SH-SY5Y (cell line): ENCODE data around the gene CCDC89.

Experiments
- GATA2 ChIP-seq: IDR thresholded peaks from 2 replicates; pipeline ENCODE4 v1.6.1; 2011; ENCODE audit warnings: mild to moderate bottlenecking, low read depth, low read length
- GATA3 ChIP-seq: IDR thresholded peaks from 2 replicates; pipeline ENCODE4 v1.6.1; 2011; ENCODE audit warnings: low read depth, mild to moderate bottlenecking, low read length, moderate library complexity

DNA sequence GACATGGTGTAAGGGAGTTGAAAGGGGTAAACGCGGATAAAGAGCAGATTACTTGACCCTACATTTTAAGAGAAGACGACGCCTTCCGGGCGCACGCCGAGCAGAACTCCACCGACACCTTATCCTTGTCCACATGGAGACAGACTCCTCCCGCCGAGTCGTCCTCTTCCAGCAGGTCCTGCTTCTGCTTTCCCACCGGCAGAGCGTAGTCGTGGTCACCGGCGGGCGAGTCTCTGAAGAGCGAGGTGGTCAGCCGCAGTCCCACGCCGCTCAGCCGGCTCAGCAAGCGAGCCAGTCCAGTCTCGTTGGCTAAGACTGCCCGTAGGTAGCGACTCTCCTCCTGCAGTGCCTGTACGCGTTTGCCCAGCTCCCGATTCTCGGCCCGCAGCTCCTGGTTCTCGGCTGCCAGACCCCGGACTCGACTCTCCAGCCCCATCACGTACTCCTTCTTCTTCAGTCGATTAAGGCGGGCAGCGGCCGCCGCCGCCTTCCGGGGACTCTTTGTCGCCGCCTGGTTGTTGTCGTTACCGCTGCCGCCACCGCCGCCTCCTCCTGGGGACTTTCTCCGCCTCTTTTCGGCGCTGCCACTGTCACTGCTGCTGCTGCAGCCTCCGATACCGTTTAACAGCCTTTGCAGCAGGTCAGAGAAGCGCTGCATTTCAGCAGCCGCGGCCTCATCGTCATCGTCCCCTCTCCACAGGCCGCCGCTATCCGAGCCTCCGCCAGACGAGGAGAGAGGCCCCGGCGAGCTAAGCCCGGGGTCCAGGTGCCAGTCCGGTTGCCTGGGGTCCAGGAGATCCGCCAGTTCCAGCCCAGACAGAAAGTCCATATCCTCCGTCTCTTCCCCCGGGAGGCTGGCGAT lies 22.0 kb downstream of the CCDC89 start:
- TF ChIP-seq GATA2 (no peak), GATA3 (no peak)
